Hepatic stellate cell (primary cell): Measurements from ENCODE around the gene DEGS2.

Experiments
- DNase-seq: peaks from one replicate; pipeline ENCODE4 v3.0.0; 2011; ENCODE audit warnings: low spot score

The DEGS2 gene

GRCh38 chr14:100132161-100132902 is 27.1 kb downstream of the DEGS2 start:
- DNase-seq: no peak

GRCh38 chr14:100131181-100131580 is 28.3 kb downstream of the DEGS2 start:
- DNase-seq: no peak

- DNase-seq: no peak
Measured at GRCh38 chr14:100130521-100130920, 28.9 kb downstream of the DEGS2 start.

GRCh38 chr14:100129161-100129589 is 30.3 kb downstream of the DEGS2 start:
- peak; percentile 72 for DNase-seq

- no peak for DNase-seq
Measured at GRCh38 chr14:100128688-100129087, 30.8 kb downstream of the DEGS2 start.

- no peak for DNase-seq
Measured at GRCh38 chr14:100127853-100128455, 31.5 kb downstream of the DEGS2 start.

- no peak for DNase-seq
Measured at GRCh38 chr14:100126401-100126800, 33.0 kb downstream of the DEGS2 start.

- DNase-seq: no peak
Measured at GRCh38 chr14:100124551-100125088, 34.8 kb downstream of the DEGS2 start.

- DNase-seq: no peak
Measured at GRCh38 chr14:100123618-100124017, 35.8 kb downstream of the DEGS2 start.

GRCh38 chr14:100122481-100123223 is 36.8 kb downstream of the DEGS2 start:
- DNase-seq: no peak

GRCh38 chr14:100121643-100122480 is 37.6 kb downstream of the DEGS2 start:
- no peak for DNase-seq

- DNase-seq: no peak
Measured at GRCh38 chr14:100120522-100121269, 38.7 kb downstream of the DEGS2 start.

- DNase-seq: no peak
Measured at GRCh38 chr14:100119251-100119650, 40.2 kb downstream of the DEGS2 start.

GRCh38 chr14:100118396-100119011 is 40.9 kb downstream of the DEGS2 start:
- DNase-seq: no peak

GRCh38 chr14:100117633-100118395 is 41.6 kb downstream of the DEGS2 start:
- no peak for DNase-seq

- DNase-seq: no peak
Measured at GRCh38 chr14:100117026-100117425, 42.4 kb downstream of the DEGS2 start.

- DNase-seq: no peak
Measured at GRCh38 chr14:100116134-100116533, 43.3 kb downstream of the DEGS2 start.

- no peak for DNase-seq
Measured at GRCh38 chr14:100115726-100116125, 43.7 kb downstream of the DEGS2 start.

- DNase-seq: no peak
Measured at GRCh38 chr14:100115236-100115635, 44.2 kb downstream of the DEGS2 start.
